Endothelial cell of umbilical vein (primary cell): ENCODE results near the gene CHI3L1. TPM values are rescaled to one million over a fixed set of nuclear protein-coding genes. Genes with fewer than 3 reads are reported as not detected.

Experiments
- BruUV-seq: library from RNA; stranded (reverse); fragments of 400-500 nt; replicated peaks from 2 replicates; lab custom pipeline; 2021; lab: Mats Ljungman, UMichigan
- CTCF ChIA-PET: fragments of 300-600, 350-600 bp; sonication (Branson Sonifier 250); formaldehyde crosslinking; loops from one replicate; lab custom pipeline; 2021; ENCODE audit warnings: antibody characterized with exemption, inconsistent platforms; lab: Charles Lee
- POLR2A ChIA-PET: fragments of 300-600, 350-600 bp; sonication (Branson Sonifier 250); formaldehyde crosslinking; loops from one replicate; lab custom pipeline; 2021; ENCODE audit warnings: antibody characterized with exemption, inconsistent platforms; lab: Charles Lee
- DNase-seq: peaks from one replicate; pipeline ENCODE4 v3.0.0-alpha.2; 2011; ENCODE audit warnings: low read depth, low spot score
- FAIRE-seq: peaks from 2 replicates; lab custom pipeline; 2011; peaks lifted over from hg19 to GRCh38; lab: Jason Lieb, UNC
- H2AFZ ChIP-seq: 2 replicates; pipeline ENCODE4 v1.6.0; 2012; ENCODE audit warnings: low read depth, low read length, control low read depth, inconsistent platforms
- H3K27ac ChIP-seq: 2 replicates; pipeline ENCODE4 v1.5.1; 2011; ENCODE audit warnings: low read depth, mild to moderate bottlenecking, control low read depth, low read length, moderate library complexity; ENCODE audit not compliant: insufficient read depth
- H3K27me3 ChIP-seq, 2 experiments: 2 replicates each; pipeline versions ENCODE4 v1.6.0 to v1.6.1; 2011; ENCODE audit warnings: low read length in 2 of 2, mixed read lengths in 1 of 2; ENCODE audit not compliant: control insufficient read depth in 2 of 2, insufficient read depth in 2 of 2
- H3K36me3 ChIP-seq, 2 experiments: 2 replicates in 1 of 2; 3 replicates in 1 of 2; pipeline ENCODE4 v1.5.1; 2011; ENCODE audit warnings: low read length in 2 of 2, mild to moderate bottlenecking in 1 of 2, moderate library complexity in 1 of 2; ENCODE audit not compliant: control insufficient read depth in 2 of 2, insufficient read depth in 2 of 2; ENCODE audit errors: extremely low read depth in 1 of 2
- H3K4me1 ChIP-seq: 3 replicates; pipeline ENCODE4 v1.5.1; 2011; ENCODE audit warnings: mild to moderate bottlenecking, low read length; ENCODE audit not compliant: control insufficient read depth, insufficient read depth; ENCODE audit errors: extremely low read depth
- H3K4me2 ChIP-seq: 2 replicates; pipeline ENCODE4 v1.6.1; 2011; ENCODE audit warnings: low read length, control low read depth, mixed read lengths; ENCODE audit not compliant: insufficient read depth
- H3K4me3 ChIP-seq, 3 experiments: fragments of 200-600 bp in 1 of 3; sonication (generic), shearing (Covaris generic) in 1 of 3; replicated peaks in 1 of 3; 2 replicates each; pipeline ENCODE4 v1.5.1; 2011 to 2016; ENCODE audit warnings: control low read depth in 3 of 3, low read length in 3 of 3, mild to moderate bottlenecking in 2 of 3, inconsistent platforms in 1 of 3, low read depth in 1 of 3, moderate library complexity in 1 of 3; ENCODE audit not compliant: insufficient read depth in 1 of 3
- H3K79me2 ChIP-seq: 2 replicates; pipeline ENCODE4 v1.6.0; 2012; ENCODE audit warnings: low read length, inconsistent platforms; ENCODE audit not compliant: control insufficient read depth, insufficient read depth
- H3K9ac ChIP-seq: replicated peaks from 2 replicates; pipeline ENCODE3; 2011; ENCODE audit warnings: low read length, control low read depth; ENCODE audit not compliant: insufficient read depth; ENCODE audit errors: extremely low read depth
- H3K9me1 ChIP-seq: replicated peaks from 3 replicates; pipeline ENCODE4 v1.6.0; 2011; ENCODE audit warnings: mild to moderate bottlenecking, low read length; ENCODE audit not compliant: control insufficient read depth, insufficient read depth; ENCODE audit errors: extremely low read depth
- H3K9me3 ChIP-seq: replicated peaks from 2 replicates; pipeline ENCODE4 v1.5.1; 2012; ENCODE audit warnings: low read length, inconsistent platforms; ENCODE audit not compliant: control insufficient read depth, insufficient read depth
- H4K20me1 ChIP-seq: replicated peaks from 2 replicates; pipeline ENCODE3; 2011; ENCODE audit warnings: mild to moderate bottlenecking, low read length; ENCODE audit not compliant: control insufficient read depth, insufficient read depth; ENCODE audit errors: extremely low read depth
- EZH2 ChIP-seq: IDR thresholded peaks from 2 replicates; pipeline ENCODE4 v1.6.1; 2012; ENCODE audit warnings: borderline replicate concordance, low read depth, mild to moderate bottlenecking, moderate library complexity, low read length, inconsistent platforms; ENCODE audit not compliant: severe bottlenecking
- FOS ChIP-seq: IDR thresholded peaks from 2 replicates; pipeline ENCODE4 v1.6.1; 2011; ENCODE audit warnings: mild to moderate bottlenecking, low read length, moderate library complexity, borderline replicate concordance; ENCODE audit not compliant: insufficient read depth
- GATA2 ChIP-seq: IDR thresholded peaks from 2 replicates; pipeline ENCODE4 v1.7.0; 2011; ENCODE audit warnings: low read depth, mild to moderate bottlenecking, moderate library complexity, mixed read lengths, low read length; ENCODE audit not compliant: insufficient read length, insufficient read depth
- JUN ChIP-seq: IDR thresholded peaks from 2 replicates; pipeline ENCODE4 v1.6.1; 2011; ENCODE audit warnings: borderline replicate concordance, low read depth; ENCODE audit not compliant: insufficient read length, insufficient read depth
- MAX ChIP-seq: IDR thresholded peaks from 2 replicates; pipeline ENCODE4 v1.6.1; 2011; ENCODE audit not compliant: insufficient read depth, insufficient read length
- MYC ChIP-seq: IDR thresholded peaks from one replicate; pipeline ENCODE4 v1.6.1; 2011; ENCODE audit warnings: mild to moderate bottlenecking, low read depth, low read length
- POLR2A ChIP-seq: IDR thresholded peaks from 2 replicates; pipeline ENCODE4 v1.6.1; 2012; ENCODE audit warnings: low read depth, mild to moderate bottlenecking, control low read depth, low read length
- POLR2AphosphoS5 ChIP-seq: IDR thresholded peaks from 2 replicates; pipeline ENCODE4 v1.6.1; 2012; ENCODE audit warnings: low read depth, mild to moderate bottlenecking, control low read depth, low read length, moderate library complexity; ENCODE audit not compliant: insufficient read depth
- dilution Hi-C: fragments of 300-500 bp; cut with MboI; formaldehyde crosslinking; loops from one replicate; pipeline ENCODE4 v1.15.0; 2019; ENCODE audit warnings: low sequenced_read_pairs; ENCODE audit not compliant: extremely low pct_ligation_motif_present
- intact Hi-C: fragments of 100-400 bp; cut with micrococcal nuclease; formaldehyde crosslinking; loops from one replicate; pipeline ENCODE4 v1.10.0; 2022
- polyA plus RNA-seq, 4 experiments: library from polyadenylated mRNA; depleted of rRNA in 3 of 4; stranded (reverse) in 3 of 4; unstranded in 1 of 4; fragments of >200 nt; gene quantifications; 2 replicates each; pipeline versions ENCODE4 v1.2.1 to v1.2.3, GENCODE V29; 2011 to 2012; ENCODE audit warnings: missing spikeins in 1 of 4
- total RNA-seq: library from RNA; stranded (reverse); gene quantifications from 2 replicates; pipeline ENCODE4 v1.2.3, GENCODE V29; 2021
- TF ChIP-seq, protein P1 (sequence below), 2 donors: IDR thresholded peaks; 1 replicate in 1 of 2; 2 replicates in 1 of 2; pipeline ENCODE4 v1.5.1; 2011; ENCODE audit warnings: low read length in 2 of 2, mild to moderate bottlenecking in 2 of 2, moderate library complexity in 2 of 2, control low read depth in 1 of 2, inconsistent platforms in 1 of 2, low read depth in 1 of 2; ENCODE audit not compliant: insufficient read depth in 1 of 2; ENCODE audit errors: extremely low read depth in 1 of 2

CHI3L1 gene
- total and polyA plus RNA-seq, 2 donors (not counting 3 experiments of a cell fraction or from before 2014, with no cell fraction given): not detected

DNA sequence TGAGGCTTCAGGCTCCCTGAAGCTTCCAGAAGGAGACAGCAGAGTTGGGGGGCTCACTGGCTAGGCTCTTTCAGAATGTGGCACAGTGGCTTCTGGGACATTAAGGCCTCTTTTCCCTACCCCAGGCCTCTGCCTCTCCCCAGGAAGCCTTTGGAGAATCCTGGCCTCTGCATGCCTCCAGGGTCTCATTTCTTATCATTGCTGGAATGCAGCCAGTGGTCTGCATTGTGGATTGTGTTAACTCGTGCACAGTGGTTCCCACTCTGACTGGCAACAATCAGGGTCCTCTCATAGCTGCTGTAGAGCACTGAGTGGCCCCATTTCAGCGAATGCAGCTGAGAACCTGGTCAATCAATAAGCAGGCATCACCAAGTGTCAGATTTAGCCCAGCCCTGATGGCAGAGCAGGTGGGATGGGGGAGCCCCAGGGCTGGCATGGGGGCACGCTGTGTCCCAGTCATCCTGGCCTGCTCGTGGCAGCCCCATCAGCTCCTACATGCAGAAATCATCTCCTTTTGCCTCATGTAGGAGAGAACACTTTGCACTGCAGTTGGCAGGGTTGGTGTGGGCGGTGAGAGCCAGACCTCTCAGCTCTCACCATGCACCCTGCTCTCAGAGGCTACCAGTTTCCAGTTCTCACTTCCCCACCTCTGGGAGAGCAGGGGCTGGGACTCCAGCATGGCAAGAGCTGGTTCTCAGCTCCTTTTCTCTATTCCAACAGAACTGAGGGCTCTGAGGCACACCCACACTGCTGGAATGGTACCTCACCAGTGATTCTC lies 45.6 kb downstream of the CHI3L1 start:
- H3K36me3 ChIP-seq: no peaks in the 10 kb centered on the region
- intact Hi-C loops (no loop called here), dilution Hi-C loops (no loop called here)
- no peaks in the 10 kb centered on the region for H3K9me3 ChIP-seq
- H3K27ac ChIP-seq: no peak overlapping the region
- FAIRE-seq: no peak
- H3K9me1 ChIP-seq: no peaks in the 10 kb centered on the region
- no peak overlapping the region for H3K9ac ChIP-seq
- no peaks in the 10 kb centered on the region for H4K20me1 ChIP-seq
- no peaks in the 10 kb centered on the region for H3K4me1 ChIP-seq
- BruUV-seq: no TSS peak
- no peak for DNase-seq
- POLR2A ChIA-PET: no interaction called here
- no peak overlapping the region for H3K4me2 ChIP-seq
- no peak overlapping the region for H3K4me3 ChIP-seq
- peaks cover 10 to 20% of the 10 kb centered on the region in 2 experiments for H3K27me3 ChIP-seq
- CTCF ChIA-PET: interaction anchor here (0.7 to 2.2 kb wide), 7 partner anchors 12 to 108 kb away, joined by 3 to 11 read pairs (median 3); partner anchors contain the start of gene ADORA1
- H2AFZ ChIP-seq: no peak overlapping the region
- H3K79me2 ChIP-seq: no peaks in the 10 kb centered on the region
- TF ChIP-seq POLR2A (no peak), JUN (no peak), MAX (no peak), EZH2 (no peak), MYC (no peak), POLR2AphosphoS5 (no peak), GATA2 (no peak), FOS (no peak)
- TF ChIP-seq, protein P1, sequence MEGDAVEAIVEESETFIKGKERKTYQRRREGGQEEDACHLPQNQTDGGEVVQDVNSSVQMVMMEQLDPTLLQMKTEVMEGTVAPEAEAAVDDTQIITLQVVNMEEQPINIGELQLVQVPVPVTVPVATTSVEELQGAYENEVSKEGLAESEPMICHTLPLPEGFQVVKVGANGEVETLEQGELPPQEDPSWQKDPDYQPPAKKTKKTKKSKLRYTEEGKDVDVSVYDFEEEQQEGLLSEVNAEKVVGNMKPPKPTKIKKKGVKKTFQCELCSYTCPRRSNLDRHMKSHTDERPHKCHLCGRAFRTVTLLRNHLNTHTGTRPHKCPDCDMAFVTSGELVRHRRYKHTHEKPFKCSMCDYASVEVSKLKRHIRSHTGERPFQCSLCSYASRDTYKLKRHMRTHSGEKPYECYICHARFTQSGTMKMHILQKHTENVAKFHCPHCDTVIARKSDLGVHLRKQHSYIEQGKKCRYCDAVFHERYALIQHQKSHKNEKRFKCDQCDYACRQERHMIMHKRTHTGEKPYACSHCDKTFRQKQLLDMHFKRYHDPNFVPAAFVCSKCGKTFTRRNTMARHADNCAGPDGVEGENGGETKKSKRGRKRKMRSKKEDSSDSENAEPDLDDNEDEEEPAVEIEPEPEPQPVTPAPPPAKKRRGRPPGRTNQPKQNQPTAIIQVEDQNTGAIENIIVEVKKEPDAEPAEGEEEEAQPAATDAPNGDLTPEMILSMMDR (IDR thresholded peaks at IDR 0.05; ENCODE audit: extremely low read depth in 1 of 2, insufficient read depth in 1 of 2, low read depth in 1 of 2, low read length in 2 of 2): no peak
